ENCODE measurements around the gene MEAK7.

DNA sequence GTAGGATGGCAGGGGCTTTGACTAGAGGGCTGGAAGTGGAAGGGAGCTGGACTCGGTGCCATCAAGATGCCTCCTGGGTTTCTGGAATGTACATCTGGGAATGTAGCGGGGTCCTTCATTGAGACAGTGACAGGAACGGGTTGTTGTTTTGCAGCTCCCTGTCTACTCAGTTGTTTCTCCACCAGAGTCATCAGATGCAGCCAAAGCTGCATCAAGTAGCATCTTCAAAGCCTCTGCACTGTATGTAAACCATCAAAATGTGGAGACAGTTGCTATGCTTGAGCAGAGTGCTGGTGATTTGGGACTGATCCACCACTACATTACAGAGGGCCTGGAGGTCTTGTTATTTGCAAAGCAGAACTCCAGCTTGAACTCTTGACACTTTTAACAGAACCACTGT is 25.1 kb upstream of the MEAK7 start:
- TF ChIP-seq, protein P1, sequence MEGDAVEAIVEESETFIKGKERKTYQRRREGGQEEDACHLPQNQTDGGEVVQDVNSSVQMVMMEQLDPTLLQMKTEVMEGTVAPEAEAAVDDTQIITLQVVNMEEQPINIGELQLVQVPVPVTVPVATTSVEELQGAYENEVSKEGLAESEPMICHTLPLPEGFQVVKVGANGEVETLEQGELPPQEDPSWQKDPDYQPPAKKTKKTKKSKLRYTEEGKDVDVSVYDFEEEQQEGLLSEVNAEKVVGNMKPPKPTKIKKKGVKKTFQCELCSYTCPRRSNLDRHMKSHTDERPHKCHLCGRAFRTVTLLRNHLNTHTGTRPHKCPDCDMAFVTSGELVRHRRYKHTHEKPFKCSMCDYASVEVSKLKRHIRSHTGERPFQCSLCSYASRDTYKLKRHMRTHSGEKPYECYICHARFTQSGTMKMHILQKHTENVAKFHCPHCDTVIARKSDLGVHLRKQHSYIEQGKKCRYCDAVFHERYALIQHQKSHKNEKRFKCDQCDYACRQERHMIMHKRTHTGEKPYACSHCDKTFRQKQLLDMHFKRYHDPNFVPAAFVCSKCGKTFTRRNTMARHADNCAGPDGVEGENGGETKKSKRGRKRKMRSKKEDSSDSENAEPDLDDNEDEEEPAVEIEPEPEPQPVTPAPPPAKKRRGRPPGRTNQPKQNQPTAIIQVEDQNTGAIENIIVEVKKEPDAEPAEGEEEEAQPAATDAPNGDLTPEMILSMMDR (conservative IDR thresholded peaks at IDR 0.05; ENCODE audit: low read depth, low read length), result no peak
- no peak for TF ChIP-seq EZH2phosphoT487 (IDR thresholded peaks at IDR 0.05; ENCODE audit: borderline replicate concordance, low read length)
